SH-SY5Y (cell line): ENCODE results near the gene CCSER1.

Experiments used
- GATA2 ChIP-seq: IDR thresholded peaks from 2 replicates; pipeline ENCODE4 v1.6.1; 2011; ENCODE audit warnings: mild to moderate bottlenecking, low read depth, low read length
- GATA3 ChIP-seq: IDR thresholded peaks from 2 replicates; pipeline ENCODE4 v1.6.1; 2011; ENCODE audit warnings: low read depth, mild to moderate bottlenecking, low read length, moderate library complexity

- TF ChIP-seq GATA2 = no peak
- TF ChIP-seq GATA3 = no peak
Observed at GRCh38 chr4:91598696-91599095, 1471.5 kb downstream of the CCSER1 start.
